ENCODE data around the gene SRBD1.

GRCh38 chr2:45477546-45477945 lies 133.5 kb downstream of the SRBD1 start:
- TF ChIP-seq CTCF (IDR thresholded peaks at IDR 0.05; ENCODE audit: borderline replicate concordance, extremely low read depth, low read length, poor library complexity, severe bottlenecking) (no peak), EZH2 (IDR thresholded peaks at IDR 0.05; ENCODE audit: borderline replicate concordance, low read depth, low read length, severe bottlenecking) (no peak)
